Cardiac septum (tissue), 1 donor: Measurements from ENCODE around the gene RUNDC3A. TPM values are rescaled to one million over a fixed set of nuclear protein-coding genes. Genes with fewer than 3 reads are reported as not detected.
"Not testable (repeated sequence)": the region's sequence is repeated elsewhere in the genome, so short reads cannot be mapped to it uniquely, and the experiment has no call there.

Experiments used
- DNase-seq: peaks from one replicate; pipeline ENCODE4 v3.0.0-alpha.2; 2020; ENCODE audit warnings: low spot score
- intact Hi-C: fragments of 100-400 bp; cut with DNase I; formaldehyde crosslinking; loops from one replicate; pipeline ENCODE4 v1.14.0; 2022
- total RNA-seq: library from RNA; stranded (reverse); fragmentation: NEBNext Ultra II Directional; extraction: Animal tissue kit (Norgen Biotek cat#: 25700); gene quantifications from one replicate; pipeline ENCODE4 v1.2.1, GENCODE V29; 2021
- donor health status: DM: no; HTN: no; CAD: no.

The RUNDC3A gene
- total RNA-seq, 1 donor from 2014 or later, result 0.97 TPM

- intact Hi-C loops, result no loop called here
- DNase-seq, result no peak
Measured at GRCh38 chr17:44334727-44335126, 26.3 kb downstream of the RUNDC3A start.

GRCh38 chr17:44335564-44335963 is 27.2 kb downstream of the RUNDC3A start:
- DNase-seq, result no peak
- intact Hi-C loops, result no loop called here

GRCh38 chr17:44335968-44336367 is 27.6 kb downstream of the RUNDC3A start:
- intact Hi-C loops, result no loop called here
- no peak for DNase-seq

GRCh38 chr17:44338702-44339101 is 30.3 kb downstream of the RUNDC3A start:
- intact Hi-C loops, result no loop called here
- no peak for DNase-seq

GRCh38 chr17:44340553-44340952 is 32.2 kb downstream of the RUNDC3A start:
- intact Hi-C loops, DNase-seq: not testable (repeated sequence)

- DNase-seq, result no peak
- intact Hi-C loops, result loop anchor here (2.0 kb wide), 1 partner anchor 19 kb away; the partner anchor contains the start of gene SLC25A39
Measured at GRCh38 chr17:44343510-44344209, 35.3 kb downstream of the RUNDC3A start.

- intact Hi-C loops, result loop anchor here (2.0 to 5.0 kb wide), 2 partner anchors 20 to 133 kb away; partner anchors contain the start of gene SLC25A39
- peak; percentile 96 for DNase-seq
Measured at GRCh38 chr17:44344939-44345453, 36.6 kb downstream of the RUNDC3A start, which contains the start of gene GRN. Gene GRN (plus strand): TSS chr17:44345302. CDS start chr17:44349165, 3,863 bp downstream.

- intact Hi-C loops, result loop anchor here (2.0 to 5.0 kb wide), 2 partner anchors 21 to 133 kb away; partner anchors contain the start of gene SLC25A39
- DNase-seq, result peak; percentile 81
Measured at GRCh38 chr17:44345454-44346026, 37.1 kb downstream of the RUNDC3A start.

GRCh38 chr17:44346064-44346844 is 37.9 kb downstream of the RUNDC3A start:
- no peak for DNase-seq
- intact Hi-C loops, result loop anchor here (5.0 kb wide), 1 partner anchor 134 kb away; no protein-coding TSS in a partner anchor

GRCh38 chr17:44347206-44348055 is 39.0 kb downstream of the RUNDC3A start:
- DNase-seq, result not testable (repeated sequence)
- intact Hi-C loops, result loop anchor here (5.0 kb wide), 1 partner anchor 135 kb away; no protein-coding TSS in a partner anchor

GRCh38 chr17:44348234-44348987 is 40.0 kb downstream of the RUNDC3A start:
- DNase-seq, result peak; percentile 86
- intact Hi-C loops, result loop anchor here (5.0 kb wide), 1 partner anchor 136 kb away; no protein-coding TSS in a partner anchor

- intact Hi-C loops, result loop anchor here (5.0 kb wide), 1 partner anchor 137 kb away; no protein-coding TSS in a partner anchor
- DNase-seq, result no peak
Measured at GRCh38 chr17:44348988-44349364, 40.6 kb downstream of the RUNDC3A start.

- intact Hi-C loops, result loop anchor here (5.0 kb wide), 1 partner anchor 137 kb away; no protein-coding TSS in a partner anchor
- DNase-seq, result no peak
Measured at GRCh38 chr17:44349553-44350070, 41.2 kb downstream of the RUNDC3A start.

GRCh38 chr17:44350733-44351226 is 42.4 kb downstream of the RUNDC3A start:
- intact Hi-C loops, result no loop called here
- DNase-seq, result peak; percentile 87

GRCh38 chr17:44351464-44351863 is 43.1 kb downstream of the RUNDC3A start:
- intact Hi-C loops, result no loop called here
- DNase-seq, result no peak

- DNase-seq, result no peak
- intact Hi-C loops, result no loop called here
Measured at GRCh38 chr17:44351961-44352827, 43.8 kb downstream of the RUNDC3A start.
